GM19043 (cell line): ENCODE measurements around the gene IL20RA.
"Not testable (repeated sequence)": the region's sequence is repeated elsewhere in the genome, so short reads cannot be mapped to it uniquely, and the experiment has no call there.

ENCODE experiments used
- ATAC-seq: cut with Tn5 transposase; IDR thresholded peaks from one replicate; pipeline ENCODE4 v1.9.1; 2021; ENCODE audit warnings: low read depth; ENCODE audit not compliant: unreplicated experiment

Gene IL20RA

DNA sequence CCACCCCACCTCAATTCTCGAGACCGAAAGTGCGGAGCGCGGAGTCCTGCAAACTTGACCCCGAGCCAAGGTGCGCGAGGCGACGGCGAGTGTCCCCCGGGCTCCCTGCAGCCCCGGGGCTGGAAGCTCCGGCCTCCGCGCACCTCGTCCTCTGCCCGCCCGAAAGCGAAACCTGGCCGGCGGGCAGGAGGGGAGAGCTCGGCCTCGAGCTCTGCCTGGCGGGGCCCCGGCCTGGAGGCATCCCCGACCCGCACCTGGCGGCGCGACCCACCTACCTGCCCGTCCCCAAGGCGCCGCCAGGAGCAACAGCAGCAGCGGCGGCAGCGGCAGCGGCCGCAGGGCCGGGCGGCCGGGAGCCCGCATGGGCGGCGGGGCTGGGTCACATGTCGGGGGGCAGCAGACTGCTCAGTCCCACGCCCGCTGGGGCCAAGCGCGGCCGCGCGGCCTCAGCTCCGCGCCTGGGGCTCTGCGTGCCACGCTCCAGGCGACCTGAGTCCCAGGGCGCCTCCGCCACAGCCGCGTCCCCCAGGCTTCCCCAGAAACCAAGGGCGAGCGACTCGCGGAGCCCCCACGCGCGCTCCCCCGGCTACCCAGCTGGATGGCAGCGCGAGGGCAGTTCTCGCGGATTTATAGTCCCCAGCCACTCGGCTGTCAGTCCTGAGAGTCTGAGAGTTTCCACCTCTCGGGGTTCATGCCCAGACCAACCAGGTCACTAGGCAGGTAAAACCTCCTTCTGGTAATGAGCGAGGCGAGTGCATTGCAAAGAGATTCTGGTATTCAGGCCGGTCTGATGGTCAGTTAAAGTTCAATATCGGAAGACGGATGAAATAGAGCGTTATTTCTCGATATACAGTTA is at the start of gene IL20RA:
Gene IL20RA (minus strand): TSS at position 600 of the 856 bp plus-strand sequence. CDS start 237 bp downstream, at position 363.
- ATAC-seq, result no peak

- ATAC-seq, result no peak
Measured at GRCh38 chr6:137093183-137094069, 48.7 kb upstream of the IL20RA start.

GRCh38 chr6:137092018-137092417 is 47.3 kb upstream of the IL20RA start:
- no peak for ATAC-seq

GRCh38 chr6:137089305-137089704 is 44.5 kb upstream of the IL20RA start:
- no peak for ATAC-seq

GRCh38 chr6:137087902-137088301 is 43.1 kb upstream of the IL20RA start:
- no peak for ATAC-seq

- ATAC-seq, result no peak
Measured at GRCh38 chr6:137086031-137086430, 41.3 kb upstream of the IL20RA start.

DNA sequence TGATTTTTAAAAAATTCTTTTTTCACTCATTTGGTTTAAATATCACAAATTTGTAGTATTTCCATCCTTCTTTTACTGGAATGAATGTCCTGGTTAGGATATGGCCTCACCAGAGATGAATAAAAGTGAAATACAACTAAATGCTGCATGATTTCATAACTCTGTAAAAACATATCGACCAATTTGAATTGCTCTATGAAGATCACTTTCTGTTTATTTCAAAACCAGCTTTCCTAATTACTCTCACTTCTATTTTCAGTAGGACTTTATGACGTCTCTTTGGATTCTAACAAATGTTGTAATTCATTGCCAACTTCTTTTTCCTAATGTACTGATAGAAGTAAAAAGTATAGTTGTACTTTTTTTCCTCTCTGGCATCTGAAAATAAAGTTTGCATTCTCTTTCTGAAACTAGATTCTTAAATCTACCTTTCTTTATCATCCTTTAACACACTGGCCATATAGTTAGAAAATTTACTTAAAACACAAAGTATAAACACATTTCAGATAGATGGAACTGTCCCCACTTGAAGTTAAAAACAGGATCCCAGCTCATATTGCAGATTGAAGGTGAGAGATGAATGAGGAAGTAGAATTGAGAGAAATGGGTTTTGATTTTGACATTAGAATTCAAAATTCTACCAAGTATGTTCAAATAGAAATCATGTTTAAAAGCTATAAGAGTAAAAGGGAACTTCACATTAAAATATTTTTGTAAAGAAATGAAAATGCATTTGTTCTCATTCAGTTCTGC is 40.3 kb upstream of the IL20RA start:
- no peak for ATAC-seq

GRCh38 chr6:137084090-137084489 is 39.3 kb upstream of the IL20RA start:
- ATAC-seq, result no peak

DNA sequence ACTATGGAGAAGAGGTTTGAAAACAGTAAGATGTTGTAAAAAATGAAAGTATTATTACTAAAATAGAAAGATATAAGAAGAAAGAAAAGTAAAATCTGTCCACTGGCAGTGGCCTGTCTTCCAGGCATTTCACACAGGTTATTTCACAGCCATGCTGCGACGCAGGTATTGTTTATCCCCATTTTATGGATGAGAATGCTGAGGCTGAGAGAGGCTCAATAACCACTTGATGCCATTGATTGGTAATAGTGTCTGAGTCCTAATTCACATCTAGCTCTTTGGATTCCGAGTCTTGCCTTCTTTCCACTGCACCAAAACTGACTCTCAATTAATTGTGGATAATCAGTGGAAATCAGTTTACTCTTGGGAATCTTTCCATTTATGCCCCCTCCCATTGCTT is 37.2 kb upstream of the IL20RA start:
- no peak for ATAC-seq

- ATAC-seq, result no peak
Measured at GRCh38 chr6:137080711-137081110, 35.9 kb upstream of the IL20RA start.

- peak; percentile 100 for ATAC-seq
Measured at GRCh38 chr6:137076277-137077068, 31.7 kb upstream of the IL20RA start.

DNA sequence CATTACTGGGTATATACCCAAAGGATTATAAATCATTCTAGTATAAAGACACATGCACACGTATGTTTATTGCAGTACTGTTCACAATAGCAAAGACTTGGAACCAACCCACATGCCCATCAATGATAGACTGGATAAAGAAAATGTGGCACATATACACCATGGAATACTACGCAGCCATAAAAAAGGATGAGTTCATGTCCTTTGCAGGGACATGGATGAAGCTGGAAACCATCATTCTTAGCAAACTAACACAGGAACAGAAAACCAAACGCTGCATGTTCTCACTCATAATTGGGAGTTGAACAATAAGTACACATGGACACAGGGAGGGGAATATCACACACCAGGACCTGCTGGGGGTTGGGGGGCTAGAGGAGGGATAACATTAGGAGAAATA is 31.0 kb upstream of the IL20RA start:
- not testable (repeated sequence) for ATAC-seq

DNA sequence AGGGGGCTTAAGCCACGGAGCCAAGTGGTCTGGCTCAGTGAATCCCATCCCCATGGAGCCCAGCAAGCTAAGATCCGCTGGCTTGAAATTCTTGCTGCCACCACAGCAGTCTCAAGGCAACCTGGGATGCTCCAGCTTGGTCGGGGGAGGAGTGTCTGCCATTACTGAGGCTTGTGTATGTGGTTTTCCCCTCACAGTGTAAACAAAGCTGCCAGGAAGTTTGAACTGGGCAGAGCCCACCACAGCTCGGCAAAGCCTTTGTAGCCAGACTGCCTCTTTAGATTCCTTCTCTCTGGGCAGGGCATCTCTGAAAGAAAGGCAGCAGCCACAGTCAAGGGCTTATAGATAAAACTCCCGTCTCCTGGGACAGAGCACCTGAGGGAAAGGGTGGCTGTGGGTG is 25.5 kb upstream of the IL20RA start:
- no peak for ATAC-seq

DNA sequence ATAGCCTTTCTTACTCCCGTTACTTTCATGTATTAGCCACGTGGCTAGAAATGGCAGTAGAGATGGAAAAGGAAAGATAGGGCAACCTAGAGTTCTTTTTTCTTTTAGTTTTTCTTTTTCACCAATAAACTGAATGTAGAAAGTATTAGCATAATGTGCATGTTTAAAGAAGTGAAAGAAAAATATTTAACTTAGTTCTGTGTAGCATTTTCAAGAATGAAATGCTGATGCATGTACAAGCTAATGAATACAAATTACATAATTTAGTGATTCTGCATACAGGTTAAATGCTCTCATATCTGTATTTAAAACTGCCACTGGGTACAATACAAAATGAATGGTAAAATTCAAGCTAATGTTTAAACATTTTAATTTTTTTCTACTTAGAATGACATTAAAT is 22.6 kb upstream of the IL20RA start:
- no peak for ATAC-seq

GRCh38 chr6:137058037-137058436 is 13.3 kb upstream of the IL20RA start:
- no peak for ATAC-seq

DNA sequence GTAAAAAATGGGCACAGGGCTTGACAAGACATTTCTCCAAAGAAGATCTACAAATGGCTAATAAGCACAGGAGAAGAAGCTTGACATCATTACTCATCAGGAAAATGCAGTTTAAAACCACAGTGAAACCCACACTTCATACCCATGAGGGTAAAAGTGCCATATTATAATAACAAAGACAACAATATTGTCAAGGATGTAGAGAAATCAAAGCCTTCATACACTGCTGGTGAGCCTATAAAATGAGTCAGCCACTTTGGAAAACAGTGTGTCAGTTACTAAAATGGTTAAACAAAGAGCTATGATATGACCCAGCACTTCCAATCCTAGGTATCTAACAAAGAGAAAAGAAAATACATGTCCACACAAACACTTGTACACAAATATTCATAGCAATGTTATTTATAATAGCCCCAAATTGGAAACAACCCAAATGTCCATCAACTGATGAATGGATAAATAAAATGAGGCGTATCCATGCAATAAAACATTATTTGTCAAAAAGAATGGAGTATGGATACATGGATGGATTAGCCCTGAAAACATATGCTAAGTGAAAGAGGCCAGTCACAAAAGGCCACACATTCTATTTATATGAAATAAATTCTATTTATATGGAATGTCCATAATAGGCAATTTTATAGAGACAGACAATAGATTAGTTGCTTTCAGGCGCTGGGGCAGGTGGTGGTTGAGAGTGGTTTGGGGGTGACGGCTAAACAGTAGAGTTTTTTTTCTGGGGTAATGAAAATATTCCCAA is 11.5 kb upstream of the IL20RA start:
- no peak for ATAC-seq

DNA sequence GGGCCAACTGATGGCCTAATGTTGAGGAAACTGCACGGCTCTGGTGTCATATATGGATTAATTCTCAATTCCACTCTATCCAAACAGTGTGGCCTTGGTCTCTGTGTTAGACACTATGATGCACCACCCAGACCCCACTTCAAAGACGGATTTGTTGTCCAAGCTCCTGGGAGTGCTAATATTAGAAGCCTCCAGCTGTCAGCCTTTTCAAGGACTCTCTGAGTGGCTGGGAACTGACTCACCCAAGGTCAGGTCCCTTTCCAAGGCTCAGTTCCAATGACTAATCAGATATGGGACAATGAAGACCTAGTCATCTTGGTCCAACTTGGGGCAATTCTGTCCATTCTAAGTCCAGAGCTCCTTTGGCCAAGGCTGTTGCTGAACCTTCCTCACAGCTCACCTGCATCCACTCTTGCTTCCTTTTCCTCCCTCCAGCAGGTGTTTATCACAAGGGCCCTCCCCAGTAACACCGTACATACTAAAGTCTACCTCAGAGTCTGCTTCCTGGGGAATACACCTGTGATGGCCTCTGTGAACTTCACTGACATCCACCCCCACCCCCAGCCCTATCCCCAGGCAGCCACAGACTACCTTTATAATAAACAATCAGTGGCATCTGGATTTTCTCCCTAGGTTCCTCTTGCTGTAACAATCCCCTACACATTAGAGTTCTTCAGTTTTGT is 7.2 kb upstream of the IL20RA start:
- ATAC-seq, result no peak

DNA sequence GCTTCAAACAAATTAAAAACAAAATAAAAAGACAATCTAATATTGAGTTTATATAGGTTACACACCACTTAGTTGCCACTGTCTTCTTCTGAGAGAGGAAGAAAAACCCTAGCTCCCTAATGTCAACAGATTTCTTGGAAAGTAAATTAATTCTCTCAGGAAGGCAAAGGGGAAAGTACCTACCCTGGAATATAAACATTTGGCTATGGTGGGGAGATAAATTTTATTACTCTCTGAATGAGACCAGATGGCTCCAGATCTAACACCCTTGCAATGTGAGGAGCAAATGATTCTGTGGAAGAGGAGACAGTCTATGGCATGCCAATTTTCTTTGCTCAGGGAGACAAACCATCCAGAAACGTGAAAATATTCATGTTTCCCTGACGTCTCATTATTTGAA is 4.3 kb upstream of the IL20RA start:
- no peak for ATAC-seq
